Fibroblast of peridontal ligament (primary cell): Measurements from ENCODE around the gene CELF1.
"Not testable (repeated sequence)": the region's sequence is repeated elsewhere in the genome, so short reads cannot be mapped to it uniquely, and the experiment has no call there.

Source experiments
- DNase-seq: peaks from one replicate; pipeline ENCODE4 v3.0.0-alpha.2; 2010; ENCODE audit errors: extremely low read depth

Gene CELF1

GRCh38 chr11:47573321-47573720, 20.4 kb upstream of the CELF1 start:
- DNase-seq: no peak

DNA sequence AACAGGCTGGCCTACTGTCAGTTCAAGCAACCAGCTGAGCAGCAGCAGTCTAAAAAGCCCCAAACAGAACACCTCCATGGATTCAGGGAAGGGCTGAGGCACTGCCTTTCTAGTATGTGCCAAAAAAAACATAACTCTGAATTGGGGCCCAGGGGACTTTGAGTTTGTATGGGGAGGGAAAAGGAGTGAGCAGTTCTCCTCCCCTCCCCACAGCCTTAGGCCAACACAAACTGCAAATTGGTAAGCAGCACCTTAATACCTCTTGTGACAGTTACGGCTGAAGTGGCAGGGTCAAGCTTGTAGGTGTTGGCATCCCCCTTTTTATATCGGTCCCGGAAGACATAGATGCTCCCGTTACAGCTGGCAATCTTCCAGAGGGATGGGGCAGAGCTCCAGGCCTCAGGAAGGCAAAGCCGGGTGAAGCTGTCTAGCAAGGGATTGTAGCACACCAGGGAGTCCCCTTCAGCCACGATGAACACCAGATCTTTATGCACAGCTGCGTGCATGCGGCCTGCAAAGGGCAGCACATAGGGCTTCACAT, 19.9 kb upstream of the CELF1 start:
- no peak for DNase-seq

DNA sequence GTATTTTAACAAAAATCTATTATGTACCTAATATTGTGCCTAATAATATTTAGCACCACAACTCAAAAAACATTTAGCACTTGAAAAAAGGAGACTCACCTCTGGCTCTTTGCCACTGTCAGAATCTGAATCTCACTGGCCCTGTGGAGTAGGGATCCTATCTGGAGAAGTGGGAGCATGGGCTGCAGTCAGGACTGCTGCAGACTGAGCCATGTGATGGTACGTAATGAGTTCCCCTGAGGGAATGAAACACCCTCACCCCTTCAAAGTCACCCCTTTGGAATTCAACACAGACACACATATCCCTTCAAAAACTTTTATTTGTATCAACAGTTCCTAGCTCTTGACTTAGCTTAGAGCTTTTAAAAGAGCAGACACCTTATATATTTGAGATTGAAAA, 19.0 kb upstream of the CELF1 start:
- DNase-seq: peak; percentile 51

DNA sequence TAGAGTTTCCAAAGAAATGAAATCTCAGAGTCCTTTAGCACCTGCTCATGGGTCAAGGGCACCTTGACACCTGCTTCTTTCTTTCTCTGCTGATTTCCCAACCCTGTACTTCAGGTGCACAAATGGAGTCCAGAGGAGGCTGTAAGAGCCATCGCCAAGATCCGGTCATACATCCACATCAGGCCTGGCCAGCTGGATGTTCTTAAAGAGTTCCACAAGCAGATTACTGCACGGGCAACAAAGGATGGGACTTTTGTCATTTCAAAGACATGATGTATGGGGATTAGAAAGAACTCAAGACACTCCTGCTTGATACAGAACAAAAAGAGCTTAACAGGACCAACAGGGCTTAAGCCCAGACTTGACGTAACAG, 18.4 kb upstream of the CELF1 start:
- no peak for DNase-seq

DNA sequence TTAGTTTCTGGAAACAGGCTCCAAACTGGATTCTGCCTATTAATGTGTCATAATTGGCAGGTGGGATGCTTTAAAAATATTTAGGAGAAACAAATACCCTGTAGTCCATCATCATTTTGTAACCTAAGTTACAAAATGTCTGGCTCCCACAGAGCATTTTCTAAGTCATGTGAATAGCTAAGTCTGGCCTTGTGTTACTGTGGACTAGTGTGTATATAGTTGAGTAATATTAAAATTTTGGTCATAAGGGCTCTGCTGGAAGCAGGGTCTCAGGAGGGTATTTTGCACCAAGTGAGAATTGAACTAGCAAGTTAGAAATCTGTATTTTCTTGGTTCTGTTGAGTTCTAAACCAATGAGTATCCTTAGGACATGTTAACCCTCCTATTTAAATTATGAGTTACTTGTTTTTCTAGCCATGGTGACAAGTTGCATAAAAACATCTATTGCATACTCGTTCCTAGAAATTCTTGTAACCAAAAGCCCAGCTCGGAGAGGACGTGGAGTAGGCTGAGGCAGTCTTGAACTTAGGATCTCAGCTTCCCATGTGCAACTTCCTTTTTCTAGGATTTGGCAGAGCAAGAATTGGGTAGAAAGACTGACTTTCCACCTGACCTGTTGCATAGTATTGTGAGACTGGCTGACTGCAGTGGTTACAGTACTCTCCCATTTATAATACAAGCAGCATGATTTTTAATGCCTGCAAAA, 17.9 kb upstream of the CELF1 start:
- DNase-seq: no peak

DNA sequence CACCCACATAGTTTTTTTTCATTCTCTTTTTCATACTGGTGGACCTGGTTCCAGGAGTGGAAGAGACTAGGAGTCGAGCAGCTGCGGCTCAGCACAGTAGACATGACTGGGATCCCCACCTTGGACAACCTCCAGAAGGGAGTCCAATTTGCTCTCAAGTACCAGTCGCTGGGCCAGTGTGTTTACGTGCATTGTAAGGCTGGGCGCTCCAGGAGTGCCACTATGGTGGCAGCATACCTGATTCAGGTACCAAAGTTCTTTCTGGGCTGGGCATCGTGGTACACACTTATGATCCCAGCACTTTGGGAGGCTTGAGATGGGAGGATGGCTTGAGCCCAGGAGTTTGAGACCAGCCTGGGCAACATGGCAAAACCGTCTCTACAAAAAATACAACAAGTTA, 16.7 kb upstream of the CELF1 start:
- DNase-seq: no peak

- no peak for DNase-seq
Observed at GRCh38 chr11:47566149-47566698, 13.3 kb upstream of the CELF1 start.

- peak; percentile 50 for DNase-seq
Observed at GRCh38 chr11:47565340-47566148, 12.6 kb upstream of the CELF1 start, which contains the start of gene PTPMT1. PTPMT1 (plus strand) TSS chr11:47565599; CDS start chr11:47565623, 24 bp downstream.

- no peak for DNase-seq
Observed at GRCh38 chr11:47564933-47565339, 12.0 kb upstream of the CELF1 start.

DNA sequence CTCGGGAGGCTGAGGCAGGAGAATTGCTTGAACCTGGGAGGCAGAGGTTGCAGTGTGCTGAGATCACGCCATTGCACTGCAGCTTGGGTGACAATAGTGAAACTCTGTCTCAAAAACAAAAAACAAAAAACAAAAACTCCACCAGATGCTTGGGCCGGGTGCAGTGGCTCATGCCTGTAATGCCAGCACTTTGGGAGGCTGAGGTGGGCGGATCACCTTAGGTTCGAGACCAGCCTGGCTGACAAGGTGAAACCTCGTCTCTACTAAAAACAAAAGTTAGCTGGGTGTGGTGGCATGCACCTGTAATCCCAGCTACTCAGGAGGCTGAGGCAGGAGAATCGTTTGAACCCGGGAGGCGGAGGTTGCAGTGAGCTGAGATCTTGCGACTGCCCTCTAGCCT, 11.4 kb upstream of the CELF1 start:
- not testable (repeated sequence) for DNase-seq

- DNase-seq: not testable (repeated sequence)
Observed at GRCh38 chr11:47562393-47562792, 9.5 kb upstream of the CELF1 start.

DNA sequence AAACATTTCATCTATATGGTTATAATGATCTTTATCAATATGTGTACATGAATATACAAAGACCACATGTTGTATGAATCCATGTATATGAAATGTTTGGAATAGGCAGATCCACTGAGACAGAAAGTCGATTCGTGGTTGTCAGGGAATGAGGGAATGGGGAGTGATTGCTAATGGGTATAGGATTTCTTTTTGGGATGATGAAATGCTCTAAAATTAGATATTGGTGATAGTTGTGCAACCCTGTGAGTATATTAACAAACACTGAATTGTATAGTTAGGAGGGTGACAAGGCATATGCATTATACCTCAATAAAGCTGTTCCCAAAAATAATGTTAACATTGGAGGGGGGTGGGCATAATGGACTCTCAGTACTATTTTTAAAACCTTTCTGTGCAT, 7.5 kb upstream of the CELF1 start:
- DNase-seq: peak; percentile 80

- no peak for DNase-seq
Observed at GRCh38 chr11:47558695-47559094, 5.8 kb upstream of the CELF1 start.

GRCh38 chr11:47557004-47557403, 4.1 kb upstream of the CELF1 start:
- not testable (repeated sequence) for DNase-seq

- peak; percentile 51 for DNase-seq
Observed at GRCh38 chr11:47553406-47553743, 443 bp upstream of the CELF1 start.

DNA sequence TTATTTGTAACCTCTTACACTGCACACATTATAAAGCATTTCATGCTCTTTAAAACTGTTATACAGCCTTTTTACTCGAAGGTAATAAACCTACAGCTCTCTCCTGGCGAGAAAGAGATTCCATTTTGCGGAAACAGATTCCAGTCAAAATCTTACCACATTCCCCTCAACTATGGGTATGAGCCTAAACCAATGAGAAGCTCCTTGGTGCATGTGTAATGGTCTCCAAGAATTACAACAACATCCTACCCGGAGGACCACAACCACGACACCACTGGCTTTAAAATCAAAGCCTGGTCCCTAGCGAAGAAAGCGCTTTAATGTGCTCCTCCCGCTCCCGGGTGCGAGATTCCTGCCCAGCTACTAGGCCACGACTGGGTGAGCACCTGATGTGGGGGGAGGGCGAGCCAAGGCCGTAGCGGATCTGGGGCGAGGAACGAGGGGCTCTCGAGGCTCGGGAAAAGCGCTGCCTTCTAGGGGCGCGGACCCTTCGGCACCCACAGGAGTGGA, 821 bp downstream of the CELF1 start:
- DNase-seq: peak; percentile 65

- DNase-seq: peak; percentile 56
Observed at GRCh38 chr11:47551086-47551485, 1.8 kb downstream of the CELF1 start.

DNA sequence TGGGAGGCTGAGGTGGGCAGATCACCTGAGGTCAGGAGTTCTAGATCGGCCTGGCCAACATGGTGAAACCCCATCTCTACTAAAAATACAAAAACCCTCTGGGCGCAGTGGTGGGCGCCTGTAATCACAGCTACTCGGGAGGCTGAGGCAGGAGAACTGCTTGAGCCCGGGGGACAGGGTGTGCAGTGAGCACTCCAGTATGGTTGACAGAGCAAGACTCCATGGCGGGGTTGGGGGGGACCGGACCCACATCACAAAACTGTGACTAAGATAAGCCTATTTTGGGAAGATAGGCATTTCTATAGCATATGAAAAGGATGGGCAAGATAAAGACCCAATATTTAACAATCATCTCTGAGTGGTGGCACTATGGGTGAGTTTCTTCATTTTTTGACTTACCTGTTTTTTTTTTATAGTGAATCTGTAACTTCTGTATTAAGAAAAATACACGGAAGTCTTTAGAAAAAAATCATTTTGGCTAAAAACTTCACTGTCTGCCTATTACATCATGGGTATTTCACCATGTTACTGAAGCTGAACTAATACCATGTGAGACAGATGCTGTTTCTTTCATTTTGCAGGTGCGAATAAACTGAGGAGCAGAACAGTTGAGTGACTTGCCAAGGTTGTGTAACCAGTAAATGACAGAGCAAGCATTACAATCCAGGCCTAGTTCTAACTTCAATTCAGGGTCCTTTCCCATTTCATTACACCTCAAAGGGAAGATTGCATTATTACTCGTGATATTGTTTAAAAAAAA, 2.5 kb downstream of the CELF1 start:
- DNase-seq: peak; percentile 41

- DNase-seq: not testable (repeated sequence)
Observed at GRCh38 chr11:47546274-47546673, 6.7 kb downstream of the CELF1 start.

DNA sequence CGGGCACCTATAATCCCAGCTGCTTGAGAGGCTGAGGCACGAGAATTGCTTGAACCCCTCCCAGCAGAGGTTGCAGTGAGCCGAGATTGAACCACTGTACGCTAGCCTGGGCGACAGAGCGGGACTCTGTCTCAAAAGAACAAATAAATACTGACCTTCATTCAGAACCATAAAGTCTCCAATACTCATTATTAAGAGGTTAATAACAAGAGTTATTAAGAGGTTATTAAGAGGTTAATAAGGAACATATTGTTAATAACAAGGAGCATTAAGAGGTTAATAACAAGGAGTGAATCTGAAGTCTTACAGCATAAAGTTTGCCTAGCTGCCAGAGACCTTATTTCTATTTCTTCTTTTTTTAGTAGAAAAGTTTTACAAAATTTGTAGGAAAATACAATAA, 7.6 kb downstream of the CELF1 start:
- DNase-seq: no peak

DNA sequence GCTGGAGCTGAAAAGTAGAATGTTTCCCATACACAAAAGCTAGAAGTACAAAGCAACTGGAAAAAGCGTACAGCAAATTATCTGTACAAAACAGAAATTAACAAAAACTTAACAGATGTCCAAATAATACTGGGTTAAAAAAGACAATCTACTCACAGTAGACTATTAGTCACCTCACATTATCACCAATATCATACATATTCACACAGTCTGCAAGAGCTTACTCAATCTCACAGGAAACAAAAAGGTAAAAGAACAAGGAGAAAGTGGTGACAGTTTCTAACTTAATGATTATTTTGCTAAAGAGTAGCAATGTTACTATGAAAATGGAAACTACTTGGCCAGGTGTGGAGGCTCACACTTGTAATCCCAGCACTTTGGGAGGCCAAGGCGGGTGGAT, 11.9 kb downstream of the CELF1 start:
- DNase-seq: no peak

- no peak for DNase-seq
Observed at GRCh38 chr11:47539681-47540039, 13.3 kb downstream of the CELF1 start.
